HG03521 (cell line): ENCODE results near the gene REV3L.
"Not testable (repeated sequence)": the region's sequence is repeated elsewhere in the genome, so short reads cannot be mapped to it uniquely, and the experiment has no call there.

Experiments
- ATAC-seq: cut with Tn5 transposase; IDR thresholded peaks from one replicate; pipeline ENCODE4 v1.9.1; 2021; ENCODE audit warnings: mild to moderate bottlenecking, moderate library complexity; ENCODE audit not compliant: unreplicated experiment

The REV3L gene

DNA sequence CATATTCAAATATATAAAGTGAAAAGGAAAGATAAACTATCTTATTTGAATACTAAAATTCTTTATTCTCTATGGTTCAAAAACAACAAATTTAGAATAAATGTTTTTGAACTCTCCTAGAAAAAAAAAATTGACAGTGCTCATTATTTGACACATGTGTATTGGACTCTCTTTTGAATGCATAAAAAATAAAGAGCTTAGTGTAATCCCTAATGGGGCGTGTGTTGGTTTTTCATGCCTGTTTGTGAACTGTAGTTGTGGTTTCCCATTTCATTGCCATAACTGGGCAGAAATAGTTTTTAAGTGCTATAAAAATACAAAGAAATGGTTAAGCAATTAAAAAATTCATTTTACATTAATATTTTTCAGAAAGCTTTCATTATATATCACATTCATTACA lies 101.3 kb downstream of the REV3L start:
- no peak for ATAC-seq

- ATAC-seq = no peak
Observed at GRCh38 chr6:111381123-111381522, 101.9 kb downstream of the REV3L start.

DNA sequence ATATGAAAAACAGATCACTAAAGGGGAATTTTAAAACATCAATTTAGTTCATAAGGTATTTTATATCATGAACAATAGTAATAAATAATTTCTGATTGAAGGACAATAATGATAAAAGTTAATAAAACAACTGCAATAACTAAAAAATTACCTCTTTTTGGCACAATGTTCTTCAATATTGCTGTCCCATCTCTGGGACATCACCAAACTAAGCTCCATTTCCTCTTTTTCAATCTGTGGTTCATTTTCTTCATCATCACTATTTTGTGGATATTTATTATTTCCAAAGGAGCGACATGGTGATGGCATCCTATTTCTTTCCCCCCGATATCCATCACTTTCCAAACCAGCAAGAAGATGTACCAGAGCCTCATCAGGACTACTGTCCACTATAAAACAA lies 103.2 kb downstream of the REV3L start:
- ATAC-seq = no peak

- ATAC-seq = no peak
Observed at GRCh38 chr6:111379302-111379701, 103.7 kb downstream of the REV3L start.

DNA sequence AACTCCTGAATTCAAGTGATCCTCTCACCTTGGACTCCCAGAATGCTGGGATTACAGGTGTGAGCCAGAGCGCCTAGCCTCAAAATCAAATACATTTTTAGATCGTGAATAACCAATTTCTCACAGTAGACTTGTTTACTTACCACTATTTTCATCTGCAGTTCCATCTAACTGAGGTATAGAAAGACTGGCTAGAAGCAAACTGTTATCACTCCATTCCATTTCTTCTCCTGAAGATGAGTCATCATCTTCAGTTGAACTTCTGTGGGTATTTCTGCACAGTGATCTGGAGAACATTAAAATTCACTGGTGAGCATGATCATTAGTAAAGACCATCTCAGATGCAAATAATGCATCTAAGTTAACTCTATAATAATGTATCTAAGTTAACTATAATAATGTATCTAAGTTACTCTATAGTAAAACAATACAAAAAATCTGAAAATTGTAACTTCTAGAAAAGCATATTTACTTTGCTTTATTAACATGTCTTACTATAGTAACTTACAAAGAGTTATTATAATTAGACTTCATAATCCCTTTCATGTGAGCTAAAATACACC lies 105.4 kb downstream of the REV3L start:
- ATAC-seq = no peak

GRCh38 chr6:111367393-111368088 lies 115.5 kb downstream of the REV3L start:
- ATAC-seq = no peak

GRCh38 chr6:111361648-111362047 lies 121.4 kb downstream of the REV3L start:
- no peak for ATAC-seq

DNA sequence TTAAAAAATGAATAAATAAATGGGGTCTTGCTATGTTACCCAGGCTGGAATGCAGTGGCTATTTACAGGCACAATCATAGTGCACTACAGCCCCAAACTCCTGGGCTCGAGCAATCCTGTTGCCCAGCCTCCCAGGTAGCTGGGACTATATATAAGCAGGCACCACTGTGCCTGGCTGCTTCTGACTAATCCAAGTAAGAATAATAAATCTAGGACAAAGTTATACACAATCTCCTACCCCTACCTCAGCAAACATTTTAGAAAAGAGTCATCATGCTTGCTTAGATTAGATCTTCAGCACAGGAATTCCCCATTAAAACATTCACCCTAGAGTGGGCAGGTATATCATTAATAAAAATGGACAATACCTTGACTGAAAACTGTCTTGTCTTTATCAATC lies 124.6 kb downstream of the REV3L start:
- no peak for ATAC-seq

DNA sequence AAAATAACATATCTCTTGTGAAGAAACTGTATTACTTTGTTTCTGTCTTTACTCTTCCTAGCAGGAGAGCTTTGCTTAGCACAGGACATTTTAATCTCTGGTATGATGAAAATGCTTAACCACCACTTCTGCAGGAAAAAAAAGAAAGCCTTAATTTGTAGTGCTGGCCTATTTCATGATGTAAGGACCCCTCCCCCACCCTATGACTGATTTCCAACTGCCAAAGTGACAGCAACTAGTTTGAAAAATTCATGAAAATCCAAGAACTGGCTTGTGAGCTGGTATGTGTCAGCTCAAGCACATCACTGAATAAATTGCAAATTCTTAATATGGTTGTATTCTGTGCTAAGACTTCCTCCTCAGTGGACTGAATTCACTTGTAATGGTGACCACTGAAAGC lies 125.3 kb downstream of the REV3L start:
- ATAC-seq = no peak

DNA sequence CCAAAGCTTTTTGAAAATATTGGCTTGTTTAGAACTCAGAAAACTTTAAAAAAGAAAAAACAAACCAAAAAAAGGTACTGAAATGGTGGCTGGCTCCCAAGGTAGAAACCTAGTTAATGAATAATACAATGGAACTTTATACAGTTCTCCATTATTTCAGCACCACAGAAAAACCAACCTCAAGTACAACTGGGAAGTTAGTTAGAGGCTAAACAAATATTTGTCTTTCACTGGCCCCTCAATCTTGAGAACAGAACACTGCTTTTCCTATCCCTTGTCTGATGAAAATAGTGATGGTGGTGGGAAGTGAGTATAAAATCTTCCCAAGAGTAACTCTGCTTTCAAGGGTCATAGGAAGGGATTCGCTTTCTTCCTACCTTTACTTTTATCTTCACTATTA lies 126.5 kb downstream of the REV3L start:
- ATAC-seq = no peak

DNA sequence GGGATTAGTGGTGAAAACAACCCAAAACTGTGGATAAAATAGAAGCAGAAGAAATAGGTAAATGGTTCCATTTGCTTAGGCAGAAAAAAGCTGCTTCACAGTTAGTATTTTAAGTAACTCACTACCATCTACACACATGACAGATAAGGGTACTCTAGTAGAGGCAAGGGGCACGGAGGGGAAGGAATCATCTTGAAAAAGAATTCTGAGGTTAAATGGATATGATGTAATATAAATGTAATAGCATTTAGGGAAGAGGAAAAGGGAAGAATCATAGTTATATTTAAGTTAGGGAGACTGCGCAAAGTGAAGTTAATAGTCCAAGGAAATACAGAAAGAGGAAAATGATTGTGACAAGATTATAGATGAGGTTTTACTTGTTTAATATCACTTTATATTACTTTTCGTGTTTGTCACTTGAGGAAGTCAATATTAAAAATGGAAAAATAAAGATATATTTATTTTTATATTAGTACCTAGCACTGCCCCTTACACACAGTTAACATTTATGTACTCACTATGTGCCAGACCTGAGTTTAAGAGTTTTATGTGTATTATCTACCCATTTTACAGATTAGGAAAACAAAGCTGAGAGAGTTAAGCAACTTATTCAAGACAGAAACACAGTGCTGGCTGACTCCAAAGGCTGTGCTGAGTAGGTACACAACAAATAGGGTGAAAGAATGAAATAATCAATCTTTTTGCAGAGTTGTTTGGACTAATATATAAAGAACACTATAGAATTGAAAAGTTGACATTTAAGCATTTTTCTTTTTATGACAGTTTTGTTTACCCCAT lies 128.1 kb downstream of the REV3L start:
- no peak for ATAC-seq

GRCh38 chr6:111353912-111354462 lies 129.0 kb downstream of the REV3L start:
- no peak for ATAC-seq

- no peak for ATAC-seq
Observed at GRCh38 chr6:111347589-111347988, 135.4 kb downstream of the REV3L start.

GRCh38 chr6:111342913-111343312 lies 140.1 kb downstream of the REV3L start:
- no peak for ATAC-seq

- no peak for ATAC-seq
Observed at GRCh38 chr6:111339294-111339693, 143.7 kb downstream of the REV3L start.

- ATAC-seq = peak; percentile 99
Observed at GRCh38 chr6:111338843-111339242, 144.2 kb downstream of the REV3L start.

DNA sequence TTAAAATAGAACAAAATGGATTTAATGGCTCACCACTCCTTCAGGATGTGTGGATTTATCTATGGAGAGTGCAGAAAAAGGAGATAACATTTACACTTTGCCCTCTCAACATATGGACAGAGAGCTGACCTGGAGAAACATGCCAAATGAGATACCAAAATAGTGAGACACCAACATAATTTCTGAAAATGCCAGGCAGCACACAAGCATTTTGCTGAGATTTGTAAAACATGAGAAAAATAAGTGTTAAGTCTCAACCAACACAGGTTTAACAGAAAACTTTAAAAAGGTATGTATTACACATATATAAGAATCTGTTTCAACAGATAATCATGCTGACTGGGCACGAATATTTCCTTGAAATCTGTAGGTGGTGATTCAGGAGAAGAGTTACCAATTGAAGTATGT lies 145.2 kb downstream of the REV3L start:
- ATAC-seq = no peak

DNA sequence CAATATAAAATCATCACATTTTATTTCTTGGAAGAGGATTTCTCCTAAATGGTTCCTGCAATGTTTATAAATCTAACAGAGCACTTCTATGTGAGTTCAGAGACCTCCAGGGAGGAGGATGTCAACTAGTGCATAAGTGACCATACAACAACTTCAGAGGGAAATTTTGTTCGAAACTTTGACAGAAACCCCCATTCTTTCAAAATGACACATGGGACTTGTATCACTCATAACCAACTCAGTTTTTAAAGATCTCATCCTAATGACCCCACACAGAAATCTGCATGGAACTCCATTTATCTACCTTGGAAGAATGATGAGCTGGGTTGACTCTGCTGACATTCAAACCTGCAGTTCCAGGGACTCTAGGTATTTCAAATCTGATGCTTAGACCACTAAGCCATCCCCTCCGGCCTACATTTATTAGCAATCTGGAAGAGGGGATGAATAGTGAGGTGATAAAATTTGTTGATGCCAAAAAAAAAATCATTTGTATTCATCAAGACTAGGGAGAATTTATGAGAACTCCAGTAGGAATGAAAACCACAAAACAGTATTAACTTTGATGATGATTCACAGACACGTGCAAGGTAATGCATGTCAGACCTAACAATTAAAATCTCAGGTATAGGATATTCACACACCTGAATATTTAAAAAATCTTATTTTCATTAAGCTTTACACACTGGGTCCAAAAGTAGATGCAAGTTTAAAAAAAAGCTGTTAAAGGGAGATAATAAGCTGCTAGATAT lies 153.0 kb downstream of the REV3L start:
- no peak for ATAC-seq

GRCh38 chr6:111326563-111326962 lies 156.5 kb downstream of the REV3L start:
- no peak for ATAC-seq

DNA sequence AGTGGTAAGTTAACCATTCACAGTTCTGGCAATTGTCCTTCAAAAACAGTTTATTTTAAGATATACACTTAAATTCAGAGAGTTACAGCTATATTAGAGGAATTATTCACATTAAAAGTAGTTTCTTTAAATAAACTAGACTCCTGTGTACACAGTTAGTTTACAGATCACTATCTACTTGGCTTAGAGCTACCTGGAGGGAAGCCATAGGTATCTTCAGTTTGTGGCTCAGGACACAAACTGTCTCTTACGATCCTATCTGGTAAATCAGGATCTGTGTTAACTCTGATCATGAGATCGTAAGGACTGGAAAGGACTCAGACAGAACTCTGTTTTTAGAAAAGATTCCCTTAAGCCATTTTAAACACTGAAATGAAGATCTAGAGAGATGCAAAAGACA lies 160.9 kb downstream of the REV3L start:
- ATAC-seq = no peak

- ATAC-seq = not testable (repeated sequence)
Observed at GRCh38 chr6:111307950-111308349, 175.1 kb downstream of the REV3L start.
